Daoy (cell line): Measurements from ENCODE around the gene TTC1. TPM values are rescaled to one million over a fixed set of nuclear protein-coding genes. Genes with fewer than 3 reads are reported as not detected.

Experiments
- DNase-seq: peaks from one replicate; pipeline ENCODE4 v3.0.0-alpha.2; 2015; ENCODE audit warnings: low read depth
- total RNA-seq: library from RNA; depleted of rRNA; stranded (reverse); fragments of >200 nt; shearing (Covaris generic); gene quantifications from 2 replicates; pipeline ENCODE4 v1.2.3, GENCODE V29; 2014; rRNA removed

Gene TTC1
- total RNA-seq, 1 experiment from 2014 or later: 131 TPM

- DNase-seq: no peak
Observed at GRCh38 chr5:160087199-160087598, 78.3 kb downstream of the TTC1 start.

GRCh38 chr5:160088805-160089204 lies 79.9 kb downstream of the TTC1 start:
- DNase-seq: no peak

- DNase-seq: no peak
Observed at GRCh38 chr5:160089531-160089930, 80.6 kb downstream of the TTC1 start.

GRCh38 chr5:160090059-160090458 lies 81.1 kb downstream of the TTC1 start:
- DNase-seq: no peak

GRCh38 chr5:160092514-160092913 lies 83.6 kb downstream of the TTC1 start:
- DNase-seq: no peak

GRCh38 chr5:160092960-160093707 lies 84.2 kb downstream of the TTC1 start:
- no peak for DNase-seq

- DNase-seq: no peak
Observed at GRCh38 chr5:160096178-160096577, 87.2 kb downstream of the TTC1 start.

GRCh38 chr5:160097991-160098390 lies 89.1 kb downstream of the TTC1 start:
- DNase-seq: no peak

GRCh38 chr5:160105686-160106360 lies 96.9 kb downstream of the TTC1 start:
- no peak for DNase-seq

- DNase-seq: no peak
Observed at GRCh38 chr5:160108124-160108523, 99.2 kb downstream of the TTC1 start.

Other genes with a start within 250 kb of the TTC1 start
- gene ADRA1B, start 92.7 kb upstream of the TTC1 start, total RNA-seq: 0.63 and 0.80 TPM in 2 replicates
- gene PWWP2A, start 110.3 kb downstream of the TTC1 start, total RNA-seq: 21.5 and 37.7 TPM in 2 replicates
- gene FABP6, start 220.4 kb downstream of the TTC1 start, total RNA-seq: 5.7 and 10.7 TPM in 2 replicates